Spinal cord (tissue), 10 donors: ENCODE data around the gene KCNAB1. TPM values are rescaled to one million over a fixed set of nuclear protein-coding genes. Genes with fewer than 3 reads are reported as not detected.

Experiments used
- DNase-seq, 6 donors: peaks; one replicate each; pipeline versions ENCODE4 v3.0.0 to v3.0.0-alpha.2; 2013 to 2015; ENCODE audit warnings: low spot score in 6 of 6, low read depth in 4 of 6
- H3K27ac ChIP-seq: one replicate; pipeline ENCODE4 v1.5.1; 2013; ENCODE audit warnings: low read depth, low read length, control low read depth
- H3K27me3 ChIP-seq: one replicate; pipeline ENCODE4 v1.6.1; 2013; ENCODE audit warnings: low read length; ENCODE audit not compliant: control insufficient read depth, insufficient read depth
- H3K36me3 ChIP-seq: one replicate; pipeline ENCODE4 v1.6.1; 2013; ENCODE audit warnings: low read length; ENCODE audit not compliant: control insufficient read depth, insufficient read depth
- H3K4me1 ChIP-seq: one replicate; pipeline ENCODE4 v1.6.1; 2013; ENCODE audit warnings: low read length; ENCODE audit not compliant: control insufficient read depth, insufficient read depth
- H3K4me3 ChIP-seq: one replicate; pipeline ENCODE4 v1.5.1; 2013; ENCODE audit warnings: low read depth, low read length, control low read depth
- H3K9me3 ChIP-seq: one replicate; pipeline ENCODE4 v1.6.1; 2013; ENCODE audit warnings: low read length; ENCODE audit not compliant: control insufficient read depth, insufficient read depth
- WGBS: methylation state at CpG from one replicate; pipeline ENCODE4 v1.1.5; 2013; ENCODE audit warnings: missing lambda C conversion rate; ENCODE audit not compliant: insufficient coverage; 5-methylcytosine and 5-hydroxymethylcytosine counted together
- polyA plus RNA-seq, 2 donors: library from polyadenylated mRNA; unstranded; fragments of 120-200 nt; gene quantifications; one replicate each; pipeline ENCODE4 v1.2.1, GENCODE V29; 2013; ENCODE audit not compliant: insufficient read length in 2 of 2
- total RNA-seq, 2 donors: library from RNA; depleted of rRNA in 1 of 2; stranded (reverse); fragments of 120-200 nt in 1 of 2; fragments of >200 nt in 1 of 2; gene quantifications; one replicate each; pipeline versions ENCODE4 v1.2.3 to v1.2.4, GENCODE V29; 2013 to 2014
- donor health status: healthy.

The KCNAB1 gene
- total and polyA plus RNA-seq, 4 donors = 10.1 to 27.5 (median 22.6) TPM

DNA sequence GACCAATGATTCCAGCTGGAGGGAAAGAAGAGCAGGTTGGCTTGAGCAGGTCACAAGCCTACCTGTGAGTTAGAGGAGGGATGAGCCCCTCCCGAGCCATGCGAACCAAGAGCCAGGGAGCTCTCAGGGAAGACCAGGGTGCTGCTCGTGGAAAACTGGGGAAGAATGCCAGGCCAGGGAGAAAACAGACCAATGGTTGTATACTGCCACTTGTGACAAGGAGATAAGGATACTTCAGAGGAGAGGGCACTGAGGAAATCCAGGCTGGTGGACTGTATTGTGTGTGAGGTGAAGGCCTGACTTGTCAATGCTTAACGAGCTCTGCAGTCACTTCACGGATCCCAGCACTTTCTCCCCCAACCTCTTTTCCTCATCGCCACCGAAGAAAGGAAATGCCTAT is 256.9 kb downstream of the KCNAB1 start:
- Histone ChIP-seq H3K4me1 (no peaks in the 10 kb centered on the region), H3K27ac (no peak overlapping the region), H3K36me3 (no peaks in the 10 kb centered on the region), H3K4me3 (no peak overlapping the region), H3K9me3 (no peaks in the 10 kb centered on the region), H3K27me3 (no peaks in the 10 kb centered on the region)
- DNase-seq = no peak
- 94% methylated on average over 3 of the region's 7 CpGs for WGBS

DNA sequence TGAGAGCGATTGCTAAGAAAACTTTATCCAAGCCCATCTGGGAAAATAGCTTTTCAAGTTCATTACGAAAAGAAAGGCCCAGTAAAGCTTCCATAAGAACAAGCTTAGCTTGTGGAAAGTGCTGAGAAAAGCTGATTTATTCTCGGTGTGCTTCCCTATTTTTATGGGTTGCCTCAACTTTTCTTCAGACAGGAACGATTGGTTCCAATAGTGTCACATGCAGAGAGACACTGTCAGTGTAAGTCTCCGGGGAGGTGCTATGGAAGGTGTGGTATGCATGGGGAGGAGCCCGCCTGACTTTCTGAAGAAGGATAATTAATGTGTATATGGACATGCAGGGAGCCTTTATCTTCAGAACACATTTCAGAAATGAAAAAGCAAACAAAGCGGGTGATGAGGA is 257.3 kb downstream of the KCNAB1 start:
- DNase-seq = no peak
- H3K4me1 ChIP-seq = no peaks in the 10 kb centered on the region
- WGBS = 96% methylated on average over 5 of the region's 7 CpGs
- H3K27me3 ChIP-seq = no peaks in the 10 kb centered on the region
- H3K36me3 ChIP-seq = no peaks in the 10 kb centered on the region
- H3K9me3 ChIP-seq = no peaks in the 10 kb centered on the region
- H3K27ac ChIP-seq = no peak overlapping the region
- H3K4me3 ChIP-seq = no peak overlapping the region

DNA sequence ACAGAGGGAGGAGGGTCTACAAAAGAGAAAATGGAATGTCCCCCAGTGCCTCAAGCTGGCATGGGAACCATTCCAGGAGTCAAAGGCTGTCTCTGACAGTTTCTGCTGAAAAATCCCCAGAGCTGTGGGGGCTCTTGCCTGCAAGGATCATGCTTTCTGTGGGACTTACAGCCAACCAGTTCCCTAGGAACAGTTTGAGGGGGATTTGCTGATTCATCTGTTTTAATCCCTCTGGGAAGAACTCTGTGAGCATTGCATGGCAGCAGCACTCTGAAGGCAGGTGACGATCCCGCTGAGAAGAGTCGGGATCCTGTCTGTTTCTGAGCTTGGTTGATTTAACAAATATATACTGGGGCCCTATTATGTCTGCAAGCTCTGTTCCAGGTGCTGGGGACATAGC is 258.5 kb downstream of the KCNAB1 start:
- H3K27me3 ChIP-seq = no peaks in the 10 kb centered on the region
- DNase-seq = no peak
- no peak overlapping the region for H3K27ac ChIP-seq
- H3K4me3 ChIP-seq = no peak overlapping the region
- no peaks in the 10 kb centered on the region for H3K4me1 ChIP-seq
- H3K9me3 ChIP-seq = no peaks in the 10 kb centered on the region
- WGBS = no CpG with 5 or more reads among the region's 3 CpGs
- no peaks in the 10 kb centered on the region for H3K36me3 ChIP-seq

DNA sequence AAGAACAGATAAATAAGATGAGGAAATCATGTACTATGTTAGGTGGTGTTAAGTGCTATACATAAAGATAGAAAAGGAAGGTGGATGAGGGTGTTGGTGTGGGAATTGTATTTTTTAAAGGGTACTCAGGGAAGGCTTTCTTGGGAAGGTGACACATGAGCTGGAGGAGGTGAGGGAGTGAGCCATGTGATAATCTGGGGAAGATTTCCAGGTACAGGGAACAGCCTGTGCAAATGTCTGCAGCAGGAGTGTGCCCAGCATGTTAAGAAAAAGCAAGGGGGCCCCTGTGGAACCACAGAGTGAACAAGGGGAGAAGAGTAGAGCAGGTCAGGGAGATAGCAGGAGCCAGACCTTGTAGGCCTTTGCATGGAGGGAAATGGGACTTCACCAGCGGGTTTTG is 258.9 kb downstream of the KCNAB1 start:
- Histone ChIP-seq H3K9me3 (no peaks in the 10 kb centered on the region), H3K36me3 (no peaks in the 10 kb centered on the region), H3K4me3 (no peak overlapping the region), H3K27me3 (no peaks in the 10 kb centered on the region), H3K4me1 (no peaks in the 10 kb centered on the region), H3K27ac (no peak overlapping the region)
- WGBS = 91% methylated on average over 1 of the region's 1 CpG
- no peak for DNase-seq

DNA sequence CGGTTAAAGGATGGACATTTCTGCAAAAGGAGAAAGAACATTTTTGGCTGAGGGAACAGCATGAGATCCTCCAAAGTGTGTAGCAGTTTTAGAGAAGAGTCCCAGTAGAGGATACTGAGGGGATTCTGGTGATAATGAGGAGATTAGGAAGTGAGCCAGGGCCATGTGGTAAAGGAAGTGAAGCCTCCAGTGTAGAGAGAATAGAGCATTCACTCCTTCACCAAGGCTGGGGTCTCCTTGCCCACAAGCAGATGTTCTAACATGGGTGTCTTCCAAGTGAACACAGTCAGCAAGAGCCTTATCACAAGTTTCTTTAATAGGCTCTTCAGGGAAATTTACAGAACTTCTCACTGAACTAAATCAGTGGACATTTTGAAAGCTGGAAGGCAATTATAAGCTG is 260.9 kb downstream of the KCNAB1 start:
- Histone ChIP-seq H3K4me1 (no peaks in the 10 kb centered on the region), H3K36me3 (no peaks in the 10 kb centered on the region), H3K4me3 (no peak overlapping the region), H3K9me3 (no peaks in the 10 kb centered on the region), H3K27ac (no peak overlapping the region), H3K27me3 (no peaks in the 10 kb centered on the region)
- 83% methylated on average over 1 of the region's 1 CpG for WGBS
- DNase-seq = no peak

DNA sequence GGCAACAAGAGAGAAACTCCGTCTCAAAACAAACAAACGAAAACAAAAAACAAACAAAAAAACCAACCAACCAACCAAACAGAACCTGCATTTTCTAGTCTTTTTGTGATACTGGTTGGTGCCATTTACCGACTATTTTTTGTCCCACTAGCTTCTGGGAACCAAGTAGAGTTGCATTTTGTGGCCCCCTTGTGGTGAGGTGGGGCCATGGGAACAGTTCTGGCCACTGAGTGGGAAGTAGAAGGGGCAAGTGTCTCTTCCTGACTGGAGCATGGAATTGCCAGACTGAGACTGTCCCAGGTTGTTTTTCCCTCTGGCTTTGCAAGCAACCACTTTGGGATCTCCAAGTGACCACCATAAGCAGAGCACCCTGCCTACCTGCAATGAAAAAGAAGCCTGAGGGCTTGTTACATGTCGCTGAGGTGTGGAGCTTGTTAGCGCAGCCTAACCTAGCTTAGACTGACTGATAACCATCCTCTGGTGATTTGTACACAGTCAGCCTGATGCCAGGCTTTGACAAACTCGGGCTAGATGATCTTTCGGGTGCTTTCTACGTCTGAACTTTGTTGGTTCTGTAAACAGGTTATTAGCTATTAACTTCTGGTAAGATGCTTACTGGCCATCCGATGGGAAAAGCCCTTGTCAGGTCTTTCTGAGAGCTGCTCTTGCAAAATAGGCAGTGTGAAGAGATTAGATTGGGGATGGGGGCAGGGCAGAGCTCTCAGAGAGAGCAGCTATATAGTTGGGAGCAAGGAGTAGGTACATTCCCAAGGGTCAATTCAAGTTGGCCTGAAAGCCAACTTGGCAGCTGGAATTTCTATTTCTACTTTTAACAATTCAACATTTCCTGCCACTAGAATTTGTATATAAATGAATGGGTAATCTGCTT is 262.3 kb downstream of the KCNAB1 start:
- no peak overlapping the region for H3K27ac ChIP-seq
- no peak for DNase-seq
- H3K9me3 ChIP-seq = no peaks in the 10 kb centered on the region
- no peak overlapping the region for H3K4me3 ChIP-seq
- no peaks in the 10 kb centered on the region for H3K27me3 ChIP-seq
- no peaks in the 10 kb centered on the region for H3K36me3 ChIP-seq
- no peaks in the 10 kb centered on the region for H3K4me1 ChIP-seq
- WGBS = 95% methylated on average over 7 of the region's 9 CpGs

DNA sequence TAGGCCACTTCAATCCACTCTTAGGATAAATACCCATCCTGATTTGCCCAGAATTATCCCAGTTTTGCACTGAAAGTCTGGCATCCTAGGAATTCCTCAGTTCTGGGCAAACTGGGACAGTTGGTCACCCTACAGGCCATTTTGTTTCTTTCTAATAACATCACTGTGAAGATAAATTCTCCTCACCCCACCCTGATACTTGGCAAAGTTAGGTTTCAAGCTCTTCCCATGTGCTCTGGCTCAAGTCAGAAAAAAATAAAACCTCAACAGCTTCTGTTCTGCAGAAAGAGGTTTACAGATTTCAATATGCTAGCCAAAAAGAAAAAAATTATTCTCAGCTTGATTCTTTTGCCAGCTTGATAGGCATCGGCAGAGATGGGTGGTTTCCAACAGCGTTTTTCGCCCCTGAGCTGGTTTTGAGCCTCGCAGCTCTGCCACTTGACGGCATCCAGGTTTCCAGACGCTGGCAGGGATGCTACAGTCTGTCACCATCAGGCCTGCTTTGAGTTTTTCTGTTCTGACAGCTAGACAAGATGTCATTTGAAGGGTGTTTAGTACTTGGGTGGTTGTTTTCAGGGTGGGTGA is 263.2 kb downstream of the KCNAB1 start:
- Histone ChIP-seq H3K4me3 (no peak overlapping the region), H3K36me3 (no peaks in the 10 kb centered on the region), H3K4me1 (no peaks in the 10 kb centered on the region), H3K9me3 (no peaks in the 10 kb centered on the region), H3K27me3 (no peaks in the 10 kb centered on the region), H3K27ac (no peak overlapping the region)
- peak in 1 of 6 donors; percentile 96 for DNase-seq
- 79% methylated on average over 6 of the region's 6 CpGs for WGBS

DNA sequence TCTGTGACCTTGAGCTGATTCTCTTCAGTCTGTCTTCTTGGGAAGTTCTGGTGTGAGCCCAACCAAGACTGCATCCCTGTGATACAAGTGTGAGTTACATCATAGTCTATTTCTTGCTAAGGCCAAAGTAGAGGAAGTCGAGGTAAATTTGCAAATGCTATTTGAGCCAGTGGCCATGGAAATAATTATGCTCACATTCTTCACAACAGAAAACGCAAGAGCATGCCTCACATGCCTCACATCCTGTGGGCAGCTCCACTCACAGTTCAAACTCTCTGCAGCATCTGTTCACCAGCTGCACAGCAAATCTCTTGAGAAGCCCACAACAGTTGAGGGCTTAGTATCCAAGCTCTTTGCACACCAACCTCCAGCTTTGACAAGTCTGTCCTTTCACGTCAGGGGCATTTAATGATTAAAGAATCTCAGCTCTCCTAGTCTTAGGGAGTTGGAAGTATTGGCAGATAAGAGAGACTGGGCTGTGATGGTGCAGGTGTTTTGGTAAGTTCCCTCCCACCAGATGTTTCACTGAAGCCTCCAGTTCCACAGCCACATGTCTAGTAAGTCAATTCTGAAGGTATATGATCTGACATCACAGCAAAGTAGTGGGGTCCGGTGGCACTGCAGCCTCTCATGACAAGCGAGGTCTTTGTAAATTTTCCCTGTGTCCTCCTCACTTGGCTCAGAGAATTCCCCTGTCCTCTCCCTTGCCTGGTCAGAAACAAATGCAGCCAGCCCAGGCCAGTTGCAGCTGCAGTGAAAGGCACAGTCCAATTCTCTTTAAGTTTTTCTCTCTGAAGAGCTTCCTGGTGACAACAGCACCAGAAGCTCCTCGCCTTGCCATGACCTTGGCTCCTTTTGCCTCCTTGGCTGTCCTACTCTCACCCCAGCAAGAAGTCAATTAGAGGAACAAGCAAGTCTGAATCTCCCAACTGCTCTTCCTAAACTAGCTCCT is 268.4 kb downstream of the KCNAB1 start:
- no peaks in the 10 kb centered on the region for H3K36me3 ChIP-seq
- no peaks in the 10 kb centered on the region for H3K4me1 ChIP-seq
- DNase-seq = no peak
- H3K9me3 ChIP-seq = no peaks in the 10 kb centered on the region
- H3K4me3 ChIP-seq = no peak overlapping the region
- H3K27ac ChIP-seq = no peak overlapping the region
- H3K27me3 ChIP-seq = no peaks in the 10 kb centered on the region
- WGBS = 72% methylated on average over 4 of the region's 6 CpGs

DNA sequence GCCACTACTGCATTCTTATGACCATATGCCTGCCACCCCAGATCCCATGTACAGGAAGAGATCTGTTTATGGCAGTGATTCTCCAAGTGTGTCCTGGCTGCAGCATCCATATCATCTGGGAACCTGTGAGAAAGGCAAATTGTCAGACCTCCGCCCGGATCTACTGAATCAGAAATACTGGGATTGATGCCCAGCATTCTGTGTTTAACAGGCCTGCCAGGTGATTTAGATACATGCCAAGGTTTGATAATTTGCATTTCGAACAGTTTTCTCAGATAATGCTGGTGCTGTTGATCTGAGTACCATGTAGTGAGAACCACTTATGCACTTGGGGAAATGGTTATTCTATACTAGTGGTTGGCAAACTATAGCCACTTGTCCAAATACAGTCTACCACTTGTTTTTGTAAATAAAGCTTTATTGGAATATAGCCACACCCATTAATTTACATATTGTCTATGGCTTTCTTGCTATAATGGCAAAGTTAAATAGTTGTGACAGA is 269.1 kb downstream of the KCNAB1 start:
- Histone ChIP-seq H3K27me3 (no peaks in the 10 kb centered on the region), H3K9me3 (no peaks in the 10 kb centered on the region), H3K4me1 (no peaks in the 10 kb centered on the region), H3K36me3 (no peaks in the 10 kb centered on the region), H3K27ac (no peak overlapping the region), H3K4me3 (no peak overlapping the region)
- WGBS = 83% methylated on average over 2 of the region's 3 CpGs
- peak in 2 of 6 donors; percentile 60 to 91 for DNase-seq
